Germinal center (tissue), 1 donor: ENCODE data around the gene TMBIM1.

Experiments used
- DNase-seq: peaks from one replicate; pipeline ENCODE4 v3.0.0; 2012; ENCODE audit warnings: mixed read lengths, low spot score

Gene TMBIM1

GRCh38 chr2:218272531-218273212 is 19.6 kb downstream of the TMBIM1 start:
- DNase-seq = peak; percentile 87

- DNase-seq = no peak
These were observed 20.3 kb downstream of the TMBIM1 start for GRCh38 chr2:218271865-218272530.

GRCh38 chr2:218271487-218271797 is 20.9 kb downstream of the TMBIM1 start:
- DNase-seq = no peak

- no peak for DNase-seq
These were observed 21.4 kb downstream of the TMBIM1 start for GRCh38 chr2:218270721-218271486.

GRCh38 chr2:218269900-218270720 is 22.2 kb downstream of the TMBIM1 start, which contains the start of the genes AAMP and PNKD:
TSS of gene AAMP (minus strand) at chr2:218270137. CDS start at chr2:218270086, 51 bp downstream.
TSS of gene PNKD (plus strand) at chr2:218270519. CDS start at chr2:218270536, 17 bp downstream.
- DNase-seq = peak; percentile 99

- DNase-seq = no peak
These were observed 25.0 kb downstream of the TMBIM1 start for GRCh38 chr2:218267259-218267658.

GRCh38 chr2:218266316-218266979 is 25.9 kb downstream of the TMBIM1 start:
- DNase-seq = no peak

- no peak for DNase-seq
These were observed 26.7 kb downstream of the TMBIM1 start for GRCh38 chr2:218265626-218266025.

GRCh38 chr2:218264773-218265561 is 27.3 kb downstream of the TMBIM1 start:
- no peak for DNase-seq

- no peak for DNase-seq
These were observed 28.3 kb downstream of the TMBIM1 start for GRCh38 chr2:218263817-218264641.

GRCh38 chr2:218262631-218263586 is 29.4 kb downstream of the TMBIM1 start:
- no peak for DNase-seq

GRCh38 chr2:218262237-218262600 is 30.1 kb downstream of the TMBIM1 start:
- no peak for DNase-seq

- DNase-seq = peak; percentile 40
These were observed 30.7 kb downstream of the TMBIM1 start for GRCh38 chr2:218261423-218262236.

- DNase-seq = no peak
These were observed 31.4 kb downstream of the TMBIM1 start, which contains the start of gene GPBAR1 for GRCh38 chr2:218260742-218261422. TSS of gene GPBAR1 (plus strand) at chr2:218261015. CDS start at chr2:218262725, 1,710 bp downstream.

GRCh38 chr2:218260166-218260565 is 32.1 kb downstream of the TMBIM1 start:
- DNase-seq = no peak

- no peak for DNase-seq
These were observed 33.0 kb downstream of the TMBIM1 start for GRCh38 chr2:218259099-218259961.
